Astrocyte (in vitro differentiated cells and primary cell): ENCODE data around the gene EIF5A.

Experiments used
- CTCF ChIP-seq: IDR thresholded peaks from 2 replicates; pipeline ENCODE4 v1.5.1; 2011; ENCODE audit warnings: low read depth, mild to moderate bottlenecking, inconsistent platforms, low read length, moderate library complexity; ENCODE audit not compliant: insufficient read depth
- EZH2 ChIP-seq: IDR thresholded peaks from 2 replicates; pipeline ENCODE4 v1.6.1; 2012; ENCODE audit warnings: mild to moderate bottlenecking, low read length, inconsistent platforms; ENCODE audit not compliant: insufficient read depth

GRCh38 chr17:7282752-7283321 lies 24.6 kb upstream of the EIF5A start:
- no peak for TF ChIP-seq EZH2
- no peak for TF ChIP-seq CTCF
